Sciatic nerve (tissue), 2 donors: ENCODE measurements around the gene CTNNA1. TPM values are rescaled to one million over a fixed set of nuclear protein-coding genes. Genes with fewer than 3 reads are reported as not detected.
A peak's percentile ranks its signal among the peaks of the same experiment; 100 is the strongest.

ENCODE experiments used
- ATAC-seq: fragments of 200-7000 bp; cut with Tn5 transposase; one replicate; pipeline ENCODE4 v1.9.1; 2020; ENCODE audit warnings: mild to moderate bottlenecking, moderate library complexity
- DNase-seq: peaks from one replicate; pipeline ENCODE4 v3.0.0-alpha.2; 2020; ENCODE audit warnings: low spot score
- intact Hi-C: fragments of 100-400 bp; cut with DNase I; formaldehyde crosslinking; loops from one replicate; pipeline ENCODE4 v1.14.2; 2022
- total RNA-seq: library from RNA; stranded (reverse); fragmentation: NEBNext Ultra II Directional; extraction: Animal tissue kit (Norgen Biotek cat#: 25700); gene quantifications from one replicate; pipeline ENCODE4 v1.2.1, GENCODE V29; 2021
- donor health status: DM: no; HTN: no; CAD: no.
- donor health status: DM: no; HTN: no; CAD: no.

CTNNA1 gene
- total RNA-seq, 1 donor from 2014 or later: 485 TPM

GRCh38 chr5:138874241-138874640 lies 121.0 kb downstream of the CTNNA1 start:
- intact Hi-C loops: no loop called here
- ATAC-seq: no peak

DNA sequence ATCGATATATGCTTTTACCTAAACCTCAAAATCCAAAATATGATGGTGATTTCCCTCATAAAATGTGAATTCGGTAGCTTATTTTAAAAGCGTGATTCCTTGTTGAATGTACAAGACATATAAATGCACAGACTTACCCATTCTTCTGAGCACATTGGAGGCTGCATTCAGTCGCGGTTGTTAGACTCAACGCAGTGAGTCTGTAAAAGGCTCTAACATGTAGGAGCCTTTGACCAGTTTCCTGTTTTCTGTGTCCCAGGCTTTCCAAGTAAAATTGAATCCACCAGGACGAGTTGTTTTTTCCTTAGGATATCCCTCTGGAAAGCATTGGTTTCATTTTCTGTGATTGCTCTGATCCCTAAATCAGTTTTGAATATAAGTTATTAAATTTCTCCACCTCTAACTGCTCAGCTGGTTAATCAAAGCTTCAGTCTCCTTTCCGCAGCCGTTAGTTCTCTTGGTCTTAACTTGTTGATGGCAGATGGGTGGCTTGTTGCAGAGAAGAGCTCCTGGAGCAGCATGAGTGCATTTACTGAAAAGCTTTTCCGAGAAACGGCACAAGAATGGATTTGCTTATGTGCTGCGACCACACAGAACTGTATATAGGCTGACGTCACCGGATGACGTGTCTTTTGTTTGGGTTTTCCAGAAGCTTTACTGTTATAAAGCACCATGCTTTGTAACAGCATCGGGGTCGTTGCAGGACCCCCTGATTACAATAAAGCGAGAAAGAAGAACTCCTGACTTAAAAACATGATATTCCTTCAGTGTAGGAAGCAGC lies 121.7 kb downstream of the CTNNA1 start, which contains the start of gene LRRTM2:
TSS of gene LRRTM2 (minus strand) at position 565 of the 781 bp plus-strand sequence. CDS start at position 141, 424 bp downstream.
- peak; percentile 36 for ATAC-seq
- intact Hi-C loops: no loop called here

More at GRCh38 chr5:138874241-138874640, 121.0 kb downstream of the CTNNA1 start:
- DNase-seq: no peak

GRCh38 chr5:138875552-138875875 lies 122.3 kb downstream of the CTNNA1 start:
- no peak for DNase-seq
- no peak for ATAC-seq
- intact Hi-C loops: no loop called here

More for the DNA sequence above, 121.7 kb downstream of the CTNNA1 start, which contains the start of gene LRRTM2:
- no peak for DNase-seq

GRCh38 chr5:138875946-138876345 lies 122.7 kb downstream of the CTNNA1 start:
- ATAC-seq: no peak
- intact Hi-C loops: no loop called here
- no peak for DNase-seq

DNA sequence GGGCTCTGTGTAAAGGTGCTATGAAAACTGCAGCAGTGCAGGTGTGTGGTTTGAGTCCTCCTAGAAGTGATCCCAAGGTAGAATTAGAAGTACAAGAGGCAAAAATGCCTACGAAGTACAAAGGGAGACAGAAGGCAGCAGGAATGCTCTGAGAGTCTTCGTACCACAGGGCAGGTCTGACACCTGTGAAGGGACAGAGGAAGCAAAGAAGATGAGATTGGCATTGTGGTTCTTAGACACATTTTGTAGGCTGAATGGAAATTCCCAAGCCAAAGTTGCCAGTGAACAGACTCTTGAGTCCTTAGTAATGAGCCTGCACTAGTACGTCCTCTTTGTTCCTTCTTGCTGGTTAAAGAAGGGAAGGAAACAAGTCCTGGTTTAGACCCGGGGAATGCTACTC lies 123.6 kb downstream of the CTNNA1 start:
- no peak for ATAC-seq
- intact Hi-C loops: no loop called here
- no peak for DNase-seq

DNA sequence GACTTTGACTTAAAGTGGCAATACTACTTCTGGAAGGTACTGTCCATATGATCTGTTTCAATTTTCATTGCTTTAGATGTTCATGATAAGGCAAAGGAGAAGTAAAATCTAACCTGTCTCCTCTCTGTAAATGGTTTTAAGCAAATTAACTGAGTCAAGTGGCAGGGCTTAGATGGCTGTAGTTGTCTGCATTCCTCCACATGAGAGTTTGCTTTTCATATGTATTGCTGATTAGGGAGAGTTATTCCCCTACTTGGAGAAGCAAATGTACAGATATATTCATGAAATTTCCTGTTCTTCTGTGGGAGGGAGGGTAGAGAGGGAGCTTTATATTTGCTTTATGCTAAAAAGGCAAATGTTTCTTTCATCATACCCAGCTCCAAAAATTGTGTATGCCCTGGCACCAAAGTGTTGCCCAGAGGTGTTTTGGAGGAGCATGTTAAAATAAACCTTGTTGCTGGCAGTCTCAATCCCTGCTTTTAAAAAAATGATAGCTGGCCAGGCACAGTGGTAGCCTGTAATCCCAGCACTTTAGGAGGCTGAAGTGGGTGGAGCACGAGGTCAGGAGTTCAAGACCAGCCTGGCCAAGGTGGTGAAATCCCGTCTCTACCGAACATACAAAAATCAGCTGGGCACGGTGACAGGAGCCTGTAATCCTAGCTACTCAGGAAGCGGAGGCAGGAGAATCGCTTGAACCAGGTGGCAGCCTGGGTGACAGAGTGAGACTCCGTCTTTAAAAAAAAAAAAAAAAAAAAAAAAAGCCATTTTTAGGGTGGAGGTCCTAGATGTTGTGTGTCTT lies 125.4 kb downstream of the CTNNA1 start:
- DNase-seq: no peak
- intact Hi-C loops: no loop called here
- no peak for ATAC-seq

GRCh38 chr5:138883211-138883610 lies 130.0 kb downstream of the CTNNA1 start:
- intact Hi-C loops: no loop called here
- DNase-seq (no peak), ATAC-seq (no peak)

DNA sequence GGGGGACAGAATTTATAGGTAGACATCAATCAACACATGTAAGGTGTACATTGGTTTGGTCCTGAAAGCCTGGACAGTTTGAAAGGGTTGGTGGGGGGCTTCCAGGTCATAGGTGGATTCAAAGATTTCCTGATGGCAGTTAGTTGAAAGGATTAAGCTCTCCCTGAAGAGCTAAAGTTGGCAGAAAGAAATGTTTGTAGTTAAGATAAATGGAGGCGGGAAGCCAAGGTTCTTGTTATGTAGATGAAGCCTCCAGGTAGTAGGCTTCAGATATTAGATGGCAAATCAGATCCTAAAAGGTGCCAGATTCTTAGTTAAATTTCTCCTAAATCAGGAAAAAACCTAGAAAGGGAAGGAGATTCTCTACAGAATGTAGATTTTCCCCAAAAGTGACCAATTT lies 130.9 kb downstream of the CTNNA1 start:
- intact Hi-C loops: no loop called here
- ATAC-seq (no peak), DNase-seq (no peak)

- ATAC-seq (no peak), DNase-seq (no peak)
These were observed 131.3 kb downstream of the CTNNA1 start for GRCh38 chr5:138884554-138884953.

GRCh38 chr5:138889994-138890393 lies 136.8 kb downstream of the CTNNA1 start:
- ATAC-seq: no peak
- intact Hi-C loops: no loop called here

More at GRCh38 chr5:138884554-138884953, 131.3 kb downstream of the CTNNA1 start:
- intact Hi-C loops: no loop called here

GRCh38 chr5:138890644-138891043 lies 137.4 kb downstream of the CTNNA1 start:
- DNase-seq: no peak
- intact Hi-C loops: no loop called here

More at GRCh38 chr5:138889994-138890393, 136.8 kb downstream of the CTNNA1 start:
- no peak for DNase-seq

GRCh38 chr5:138895918-138896317 lies 142.7 kb downstream of the CTNNA1 start:
- ATAC-seq (no peak), DNase-seq (no peak)
- intact Hi-C loops: no loop called here

More at GRCh38 chr5:138890644-138891043, 137.4 kb downstream of the CTNNA1 start:
- ATAC-seq: no peak

- no peak for DNase-seq
- intact Hi-C loops: no loop called here
- ATAC-seq: no peak
These were observed 145.1 kb downstream of the CTNNA1 start for GRCh38 chr5:138898299-138898698.

GRCh38 chr5:138898742-138899141 lies 145.5 kb downstream of the CTNNA1 start:
- no peak for ATAC-seq
- DNase-seq: no peak
- intact Hi-C loops: no loop called here

DNA sequence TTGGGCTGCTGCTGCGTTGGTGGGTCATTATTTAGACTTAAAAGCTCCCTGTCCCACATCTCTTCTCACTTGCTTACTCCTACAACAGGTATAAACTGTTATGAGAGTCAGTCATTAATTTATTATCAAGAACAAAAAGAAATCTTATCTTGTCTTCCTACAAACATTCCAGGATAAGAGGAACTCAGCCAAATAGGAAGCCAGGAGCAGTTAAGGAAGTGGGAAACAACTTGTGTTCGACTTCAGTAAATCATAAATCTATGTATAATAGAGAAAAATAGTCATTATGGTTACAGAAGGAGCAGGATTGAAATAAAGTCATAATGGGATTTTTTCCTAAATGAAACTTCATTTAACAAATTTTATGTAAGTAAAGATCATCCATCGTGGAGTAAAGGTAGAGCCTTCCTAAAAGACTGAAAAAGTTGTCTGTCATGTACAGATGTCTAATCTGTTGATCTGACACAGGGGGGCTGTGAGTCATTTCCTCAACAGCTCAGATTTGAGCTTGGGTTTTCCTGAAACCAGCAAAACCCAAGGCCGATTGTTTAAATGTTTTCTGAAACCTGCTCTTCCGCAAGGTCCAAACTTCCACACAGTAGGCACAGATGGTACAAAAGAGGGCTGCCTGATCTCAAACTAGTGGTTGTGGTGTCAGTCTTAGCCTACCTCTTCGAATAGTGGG lies 147.2 kb downstream of the CTNNA1 start:
- intact Hi-C loops: no loop called here
- no peak for ATAC-seq
- no peak for DNase-seq

DNA sequence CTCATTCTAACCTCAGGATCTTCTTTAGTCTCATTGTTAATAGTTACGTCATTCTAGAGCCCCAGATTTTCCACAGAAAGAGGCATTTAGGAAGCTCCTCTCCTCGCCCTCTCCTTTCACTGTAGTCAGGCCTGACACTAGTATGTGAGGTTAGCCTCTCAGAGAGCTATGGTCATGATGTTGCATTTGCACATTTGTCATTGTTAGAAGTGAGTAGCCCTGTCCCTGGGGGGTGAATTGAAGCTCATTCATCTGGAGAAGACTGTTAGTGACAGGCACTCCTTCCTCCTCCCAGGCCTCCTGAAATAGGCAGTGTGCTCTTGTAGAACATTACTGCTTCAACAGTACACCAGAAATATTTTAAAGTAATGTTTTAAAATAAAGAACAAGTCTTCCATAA lies 148.5 kb downstream of the CTNNA1 start:
- DNase-seq (no peak), ATAC-seq (no peak)
- intact Hi-C loops: no loop called here

GRCh38 chr5:138903130-138903775 lies 150.0 kb downstream of the CTNNA1 start:
- no peak for ATAC-seq
- DNase-seq: no peak
- intact Hi-C loops: no loop called here

GRCh38 chr5:138905541-138905940 lies 152.3 kb downstream of the CTNNA1 start:
- ATAC-seq (no peak), DNase-seq (no peak)
- intact Hi-C loops: no loop called here

- intact Hi-C loops: no loop called here
- DNase-seq (no peak), ATAC-seq (no peak)
These were observed 156.5 kb downstream of the CTNNA1 start for GRCh38 chr5:138909734-138910133.
